SHP77 (cell line): ENCODE data around the gene IGF2.
A peak's percentile ranks its signal among the peaks of the same experiment; 100 is the strongest.

Experiments
- DNase-seq, 2 experiments: peaks; one replicate each; lab custom pipeline; 2025; lab: John Stamatoyannopoulos, UW

The IGF2 gene

DNA sequence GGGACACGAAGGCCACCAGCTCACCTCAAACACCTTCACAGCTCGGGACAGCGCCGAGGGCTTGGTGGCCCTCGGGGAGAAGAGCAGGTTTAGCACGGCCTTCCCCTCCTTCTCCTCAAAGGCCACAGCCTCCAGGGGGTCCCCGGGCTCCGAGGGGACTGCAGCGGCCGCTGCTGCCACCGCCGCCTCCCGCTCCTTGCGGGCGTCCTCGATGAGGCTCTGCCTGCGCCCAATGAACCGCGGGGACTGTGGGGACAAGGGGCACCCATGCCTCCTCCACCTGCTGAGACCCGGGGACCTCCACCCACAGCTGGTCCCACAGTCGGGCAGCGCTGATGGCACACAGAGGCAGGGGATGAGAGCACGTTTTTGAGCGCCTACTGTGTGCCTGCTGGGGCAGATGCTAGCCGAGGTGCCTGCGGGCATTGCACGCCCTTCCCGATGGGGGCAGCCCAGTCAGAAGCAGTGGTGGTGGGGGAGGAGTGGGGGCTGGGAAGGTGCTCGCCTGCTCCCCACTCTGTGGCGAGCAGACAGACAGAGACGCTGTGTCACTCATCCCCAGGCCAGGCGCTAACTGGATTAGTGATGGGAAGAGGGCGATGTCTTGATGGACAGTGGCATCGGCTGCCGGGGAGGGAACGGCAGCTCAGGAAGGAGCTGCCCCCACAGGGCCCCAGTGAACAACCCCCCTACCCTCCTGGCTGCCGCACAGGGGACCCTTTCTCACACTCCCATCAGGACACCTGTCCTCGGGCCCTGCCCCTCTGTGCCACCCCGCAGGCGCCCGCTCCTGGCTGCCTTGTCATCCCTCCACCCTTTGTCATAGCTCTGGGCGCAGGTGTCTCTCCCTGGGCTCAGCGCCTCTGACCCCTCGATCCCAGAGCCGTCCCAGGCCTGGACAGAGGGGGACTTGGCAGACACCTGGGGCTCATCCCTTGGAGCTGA, 30.7 kb upstream of the IGF2 start:
- DNase-seq, result no peak

DNA sequence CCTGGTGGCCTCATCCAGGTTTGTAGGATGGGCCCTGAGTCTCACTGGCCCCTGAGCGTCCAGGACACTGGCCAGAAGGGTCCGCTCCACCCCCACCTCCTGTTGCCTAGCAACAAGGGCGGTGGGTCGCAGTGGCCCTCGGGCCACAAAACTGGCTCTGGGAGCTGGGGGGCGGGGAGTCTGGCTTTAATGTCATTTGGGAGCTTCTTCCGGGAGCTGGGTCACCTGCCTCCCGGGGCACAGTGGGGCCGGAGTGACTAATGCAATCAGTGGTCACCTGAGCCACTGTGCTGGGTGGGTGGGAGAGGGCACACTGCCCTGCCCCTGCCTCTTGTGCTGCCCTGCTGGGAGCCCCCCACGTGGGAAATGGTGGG, 29.8 kb upstream of the IGF2 start:
- no peak for DNase-seq

- no peak for DNase-seq
Observed at GRCh38 chr11:2168286-2169004, 29.3 kb upstream of the IGF2 start.

- no peak for DNase-seq
Observed at GRCh38 chr11:2167141-2168045, 28.2 kb upstream of the IGF2 start.

GRCh38 chr11:2166091-2166851, 27.1 kb upstream of the IGF2 start:
- no peak for DNase-seq

- no peak for DNase-seq
Observed at GRCh38 chr11:2165571-2165970, 26.4 kb upstream of the IGF2 start.

DNA sequence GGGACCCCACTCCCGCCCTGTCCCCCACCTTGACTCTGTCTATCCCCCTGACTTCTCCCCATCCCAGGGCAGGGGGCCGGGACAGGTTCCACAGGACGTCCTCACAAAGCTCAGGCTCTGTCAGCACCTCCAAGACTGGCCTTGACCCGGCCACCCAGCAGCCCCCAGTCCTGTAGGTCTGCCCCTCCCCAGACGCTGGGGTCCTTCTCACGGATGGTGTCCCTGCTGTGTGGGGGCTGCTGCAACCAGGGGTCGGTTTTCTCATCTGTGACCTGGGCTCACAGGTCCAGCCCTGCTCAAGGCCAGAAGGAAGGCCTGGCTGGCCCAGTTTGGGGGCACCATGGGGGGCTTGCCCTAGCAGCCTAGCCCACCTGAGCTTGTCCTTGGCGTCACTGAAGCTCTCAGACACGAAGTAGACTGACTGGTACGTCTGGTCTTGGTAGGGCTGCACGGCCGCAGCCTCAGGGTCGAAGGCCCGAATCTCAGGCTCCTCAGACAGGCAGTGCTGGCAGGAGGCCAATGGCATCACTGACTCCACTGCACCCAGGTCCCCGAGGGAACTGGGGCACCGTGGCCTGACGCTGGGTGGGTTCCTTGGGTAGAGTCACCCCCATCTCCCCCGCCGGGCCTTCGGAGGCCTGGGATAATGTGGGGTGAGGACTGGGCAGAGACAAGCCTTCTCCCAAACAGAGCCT, 25.8 kb upstream of the IGF2 start:
- no peak for DNase-seq

DNA sequence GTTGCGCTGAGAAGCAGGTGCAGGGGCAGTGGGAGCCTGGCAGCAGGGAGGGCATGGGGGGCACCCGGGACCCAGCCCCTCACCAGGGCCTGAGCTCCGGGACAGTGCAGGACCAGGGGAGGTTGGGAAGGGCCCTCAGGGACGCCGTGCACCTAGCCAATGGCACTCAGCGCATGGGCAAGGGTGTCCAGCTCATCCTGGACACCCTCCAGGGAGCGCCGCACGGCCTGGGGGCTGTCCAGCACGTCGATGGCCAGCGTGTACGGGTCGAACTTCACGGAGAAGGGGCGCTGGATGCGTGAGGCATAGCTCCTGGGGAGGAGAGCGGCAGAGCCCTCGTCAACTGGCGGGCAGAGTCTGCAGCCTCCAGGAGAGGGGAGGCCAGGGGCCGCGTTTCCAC, 24.9 kb upstream of the IGF2 start:
- no peak for DNase-seq

DNA sequence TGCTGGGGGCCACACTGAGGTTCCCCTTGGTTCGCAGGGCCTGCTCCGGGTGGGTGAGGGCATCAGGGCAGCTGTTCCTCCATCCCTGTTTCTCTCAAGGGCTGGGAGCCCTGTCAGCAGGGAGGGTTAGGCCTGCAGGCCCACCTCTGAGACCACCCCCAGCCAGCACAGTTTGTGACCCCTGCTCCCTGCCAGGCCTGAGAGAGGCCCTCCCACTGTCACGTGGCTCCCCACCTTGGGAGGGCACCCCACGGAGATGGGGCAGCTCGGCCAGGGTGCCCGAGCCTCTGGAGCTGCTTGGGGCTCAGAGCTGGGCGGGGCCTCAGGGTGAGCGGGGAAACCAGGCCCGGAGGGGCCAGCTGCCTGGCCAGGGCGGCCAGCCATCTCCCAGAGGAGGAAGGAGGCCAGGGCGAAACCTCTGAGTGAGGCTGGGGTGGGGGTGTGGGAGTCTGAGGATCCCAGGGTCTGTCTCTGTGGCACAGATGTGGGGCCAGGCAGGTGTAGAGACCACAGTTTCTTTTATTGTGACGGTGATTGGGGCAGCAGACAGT, 24.3 kb upstream of the IGF2 start:
- no peak for DNase-seq

DNA sequence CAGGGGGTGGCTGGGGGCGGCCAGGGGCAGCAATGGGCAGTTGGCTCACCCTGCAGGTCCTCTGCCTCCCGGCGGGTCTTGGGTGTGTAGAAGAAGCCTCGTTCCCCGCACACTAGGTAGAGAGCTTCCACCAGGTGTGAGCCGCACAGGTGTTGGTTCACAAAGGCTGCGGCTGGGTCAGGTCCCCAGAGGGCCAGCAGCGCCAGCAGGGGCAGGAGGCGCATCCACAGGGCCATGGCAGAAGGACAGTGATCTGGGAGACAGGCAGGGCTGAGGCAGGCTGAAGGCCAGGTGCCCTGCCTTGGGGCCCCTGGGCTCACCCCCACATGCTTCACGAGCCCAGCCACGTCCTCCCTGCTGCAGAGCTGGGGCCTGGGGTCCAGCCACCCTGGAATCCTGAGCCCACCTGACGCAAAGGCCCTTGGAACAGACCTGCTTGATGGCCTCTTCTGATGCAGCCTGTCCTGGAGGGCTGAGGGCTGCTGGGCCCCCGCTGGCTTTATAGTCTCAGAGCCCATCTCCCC, 21.6 kb upstream of the IGF2 start, which contains the start of gene INS:
Gene INS, minus strand, starts transcription at position 474 of the 524 bp plus-strand sequence. Its CDS starts 238 bp downstream, at position 236.
- no peak for DNase-seq

- no peak for DNase-seq
Observed at GRCh38 chr11:2159536-2160413, 20.6 kb upstream of the IGF2 start.

DNA sequence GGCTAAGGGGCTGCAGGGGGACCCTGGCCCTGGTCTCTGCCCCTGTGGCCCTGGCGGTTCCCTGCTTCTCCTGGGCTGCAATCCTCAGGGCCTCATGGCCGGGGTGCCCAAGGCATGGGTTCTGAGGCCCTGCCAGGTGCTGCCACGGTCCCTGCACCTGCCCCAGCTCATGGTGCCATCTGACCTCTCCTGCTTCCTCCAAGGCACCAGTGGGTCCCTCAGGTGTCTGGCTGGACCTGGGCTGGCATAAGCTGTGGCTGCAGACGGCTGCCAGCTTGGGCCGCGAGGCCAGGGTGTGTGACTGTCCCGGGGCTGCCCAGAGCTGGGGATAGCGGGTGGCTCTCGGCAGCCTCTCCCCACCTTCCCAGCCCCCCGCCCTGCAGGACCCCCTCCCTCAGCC, 19.8 kb upstream of the IGF2 start:
- DNase-seq, result no peak

- DNase-seq, result no peak
Observed at GRCh38 chr11:2158296-2158737, 19.1 kb upstream of the IGF2 start.

DNA sequence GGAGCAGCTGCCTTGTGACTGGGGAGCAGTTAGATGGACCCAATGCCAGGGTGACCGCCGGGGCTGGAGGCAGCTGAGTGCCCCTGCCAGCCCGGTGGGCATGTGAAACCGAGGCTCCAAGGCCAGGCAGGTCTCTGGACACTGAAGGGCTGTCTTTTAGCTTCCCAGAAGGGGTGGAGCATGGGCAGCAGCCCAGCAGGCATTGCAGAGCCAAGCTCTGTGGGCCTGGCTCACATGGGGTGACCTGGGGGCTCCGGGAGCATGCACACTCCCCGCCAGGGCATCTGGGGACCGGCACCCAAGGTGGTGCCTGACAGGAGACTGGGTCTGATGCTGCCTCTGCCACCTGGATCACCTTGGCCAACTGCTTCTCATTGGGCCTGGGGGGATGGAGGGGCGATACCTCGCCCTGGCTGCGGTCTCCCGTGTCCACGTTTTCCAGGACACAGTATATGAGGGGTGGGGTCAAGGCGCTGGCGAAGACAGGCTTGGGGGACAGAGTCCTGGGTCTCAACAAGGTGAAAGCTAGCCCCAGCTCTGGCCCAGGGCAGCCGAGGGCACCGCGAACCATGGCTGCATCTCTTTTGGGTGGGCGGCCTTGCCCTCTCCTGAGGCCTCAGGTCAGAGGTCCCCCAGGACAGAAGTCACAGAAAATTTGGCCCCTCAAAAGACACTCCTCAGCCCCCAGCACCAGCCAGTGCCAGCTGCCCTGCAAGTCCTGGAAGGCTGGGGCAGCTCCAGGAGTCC, 18.3 kb upstream of the IGF2 start:
- no peak for DNase-seq

DNA sequence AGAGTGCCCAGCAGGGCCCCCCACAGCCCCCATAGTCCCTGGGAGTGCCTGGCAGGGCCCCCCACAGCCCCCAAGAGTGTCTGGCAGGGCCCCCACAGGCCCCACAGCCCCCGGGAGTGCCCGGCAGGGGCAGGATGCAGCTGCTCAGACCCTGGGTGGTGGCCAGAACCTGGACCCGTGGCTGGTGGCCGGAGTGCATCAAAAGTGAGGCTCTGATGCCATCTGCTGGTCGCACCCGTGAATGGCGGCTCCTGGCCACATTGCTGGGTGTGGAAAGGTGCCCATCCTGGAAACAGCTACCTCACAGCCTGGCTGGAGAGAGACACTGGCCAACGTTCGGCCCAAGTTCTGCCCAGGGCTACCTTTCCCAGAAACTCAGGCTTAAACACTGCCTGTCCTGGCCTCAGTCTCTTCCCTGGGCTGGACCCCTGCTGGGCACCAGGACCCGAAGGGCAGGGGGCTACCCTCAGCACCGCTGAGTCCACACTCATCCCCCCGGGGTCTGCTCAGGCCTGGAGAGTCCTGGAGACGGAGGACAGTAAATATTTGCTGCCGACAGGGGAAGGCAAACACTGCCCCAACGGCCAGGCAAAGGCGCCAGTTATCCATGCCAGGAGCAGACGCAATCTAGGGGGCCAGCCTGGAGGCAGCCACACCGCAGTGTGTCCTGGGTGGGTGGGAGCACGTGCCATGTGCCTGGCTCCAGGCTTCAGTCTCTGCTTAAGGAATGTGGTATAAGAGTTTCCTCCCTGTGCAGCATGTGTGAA, 17.4 kb upstream of the IGF2 start:
- peak; percentile 6 to 9 for DNase-seq

GRCh38 chr11:2155511-2155910, 16.3 kb upstream of the IGF2 start:
- no peak for DNase-seq

DNA sequence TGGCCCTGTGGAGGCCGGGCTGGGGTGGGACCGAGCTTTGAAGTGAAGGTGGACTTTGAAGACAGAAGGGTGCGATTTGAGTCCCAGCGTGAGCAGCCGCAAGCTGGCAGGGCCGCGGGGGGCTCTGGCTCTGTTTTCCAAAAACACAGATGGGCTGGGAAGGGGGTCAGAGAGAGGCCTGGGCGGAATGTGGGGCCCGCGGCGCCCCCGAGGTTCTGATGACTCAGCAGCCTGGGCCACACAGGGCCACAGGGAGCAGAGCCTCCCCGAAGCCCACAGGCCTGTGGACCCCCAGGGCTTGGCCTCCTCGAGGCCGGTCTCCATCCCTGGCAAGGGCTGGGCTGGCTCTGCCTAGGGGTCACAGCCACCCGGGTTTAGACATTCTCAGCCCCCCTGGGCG, 15.7 kb upstream of the IGF2 start:
- no peak for DNase-seq

GRCh38 chr11:2154195-2154585, 15.0 kb upstream of the IGF2 start:
- DNase-seq, result no peak
